Thyroid gland (tissue), 4 donors: ENCODE results near the gene MYOM3. TPM values are rescaled to one million over a fixed set of nuclear protein-coding genes. Genes with fewer than 3 reads are reported as not detected.

Experiments
- DNase-seq, 2 donors: peaks; one replicate each; pipeline ENCODE4 v3.0.0-alpha.2; 2019
- H3K27ac ChIP-seq, 3 donors: fragments of 200-600 bp; sonication (generic); 1 replicate in 2 of 3; 2 replicates in 1 of 3; pipeline ENCODE4 v1.5.1; 2016 to 2019; ENCODE audit warnings: mild to moderate bottlenecking in 1 of 3, moderate library complexity in 1 of 3
- H3K27me3 ChIP-seq: fragments of 200-600 bp; sonication (generic); one replicate; pipeline ENCODE4 v1.5.1; 2019
- H3K36me3 ChIP-seq, 2 donors: fragments of 200-600 bp; sonication (generic); one replicate each; pipeline ENCODE4 v1.5.1; 2016 to 2019
- H3K4me1 ChIP-seq, 2 donors: fragments of 200-600 bp; sonication (generic); one replicate each; pipeline ENCODE4 v1.5.1; 2017 to 2019
- H3K4me3 ChIP-seq, 3 donors: fragments of 200-600 bp; sonication (generic); replicated peaks in 1 of 3; 1 replicate in 2 of 3; 2 replicates in 1 of 3; pipeline ENCODE4 v1.5.1; 2016; ENCODE audit warnings: mild to moderate bottlenecking in 1 of 3
- H3K9me3 ChIP-seq: fragments of 200-600 bp; sonication (generic); one replicate; pipeline ENCODE4 v1.5.1; 2017
- CTCF ChIP-seq, 6 experiments: fragments of 200-600 bp in 3 of 6; fragments of 450-650 bp in 3 of 6; sonication (generic) in 3 of 6; IDR thresholded peaks; one replicate each; pipeline ENCODE4 v1.5.1; 2016 to 2019; ENCODE audit warnings: antibody characterized with exemption in 6 of 6, mild to moderate bottlenecking in 2 of 6, inconsistent platforms in 1 of 6, moderate library complexity in 1 of 6
- POLR2A ChIP-seq, 2 donors: fragments of 450-650 bp; IDR thresholded peaks; one replicate each; pipeline ENCODE4 v1.6.1; 2017; ENCODE audit warnings: antibody characterized with exemption in 2 of 2, mild to moderate bottlenecking in 2 of 2, moderate library complexity in 1 of 2
- WGBS, 2 donors: methylation state at CpG; one replicate each; pipeline ENCODE4 v1.1.5; 2017; 5-methylcytosine and 5-hydroxymethylcytosine counted together
- intact Hi-C: fragments of 100-400 bp; cut with DNase I; formaldehyde crosslinking; loops from one replicate; pipeline ENCODE4 v1.15.1; 2023
- total RNA-seq, 4 donors: library from RNA; depleted of rRNA; stranded (reverse); fragments of >200 nt; gene quantifications; one replicate each; pipeline ENCODE4 v1.2.3, GENCODE V29; 2016

MYOM3 gene
- total RNA-seq, 4 donors from 2014 or later = 0.11 to 0.54 TPM; not detected in 2

- intact Hi-C loops = no loop called here
Observed at GRCh38 chr1:24086466-24086865, 25.5 kb downstream of the MYOM3 start.

GRCh38 chr1:24085546-24085945 is 26.4 kb downstream of the MYOM3 start:
- H3K36me3 ChIP-seq = no peaks in the 10 kb centered on the region
- no peaks in the 10 kb centered on the region for H3K27me3 ChIP-seq
- peaks cover 0 to 10% of the 10 kb centered on the region in 2 donors for H3K4me1 ChIP-seq
- H3K4me3 ChIP-seq = no peak overlapping the region
- 72 to 83% methylated on average over 3 of the region's 3 CpGs for WGBS, 2 donors
- H3K27ac ChIP-seq = no peak overlapping the region
- TF ChIP-seq POLR2A (IDR thresholded peaks at IDR 0.05) (no peak), CTCF (IDR thresholded peaks at IDR 0.05) (no peak)
- no peaks in the 10 kb centered on the region for H3K9me3 ChIP-seq
- DNase-seq = no peak
- intact Hi-C loops = no loop called here

More at GRCh38 chr1:24086466-24086865, 25.5 kb downstream of the MYOM3 start:
- no peak overlapping the region for H3K4me3 ChIP-seq
- DNase-seq = no peak
- H3K9me3 ChIP-seq = no peaks in the 10 kb centered on the region
- WGBS, 2 donors = 96 to 99% methylated on average over 10 to 15 of the region's 16 CpGs
- no peaks in the 10 kb centered on the region for H3K36me3 ChIP-seq
- TF ChIP-seq POLR2A (IDR thresholded peaks at IDR 0.05) (no peak), CTCF (IDR thresholded peaks at IDR 0.05) (no peak)
- peaks cover 0 to 11% of the 10 kb centered on the region in 2 donors for H3K4me1 ChIP-seq
- no peaks in the 10 kb centered on the region for H3K27me3 ChIP-seq
- no peak overlapping the region for H3K27ac ChIP-seq

- intact Hi-C loops = no loop called here
- TF ChIP-seq CTCF (IDR thresholded peaks at IDR 0.05) (no peak), POLR2A (IDR thresholded peaks at IDR 0.05) (no peak)
- no peak for DNase-seq
Observed at GRCh38 chr1:24085007-24085406, 26.9 kb downstream of the MYOM3 start.

GRCh38 chr1:24084050-24084449 is 27.9 kb downstream of the MYOM3 start:
- no peaks in the 10 kb centered on the region for H3K27me3 ChIP-seq
- H3K4me3 ChIP-seq = no peak overlapping the region
- 89 to 91% methylated on average over 7 of the region's 7 CpGs for WGBS, 2 donors
- TF ChIP-seq CTCF (IDR thresholded peaks at IDR 0.05) = no peak
- TF ChIP-seq POLR2A (IDR thresholded peaks at IDR 0.05) = no peak
- intact Hi-C loops = no loop called here
- no peak for DNase-seq
- no peaks in the 10 kb centered on the region for H3K36me3 ChIP-seq
- no peak overlapping the region for H3K27ac ChIP-seq
- H3K9me3 ChIP-seq = no peaks in the 10 kb centered on the region
- H3K4me1 ChIP-seq = no peaks in the 10 kb centered on the region

More at GRCh38 chr1:24085007-24085406, 26.9 kb downstream of the MYOM3 start:
- no peak overlapping the region for H3K4me3 ChIP-seq
- no peak overlapping the region for H3K27ac ChIP-seq
- H3K9me3 ChIP-seq = no peaks in the 10 kb centered on the region
- no peaks in the 10 kb centered on the region for H3K36me3 ChIP-seq
- peaks cover 0 to 5% of the 10 kb centered on the region in 2 donors for H3K4me1 ChIP-seq
- no peaks in the 10 kb centered on the region for H3K27me3 ChIP-seq

- TF ChIP-seq POLR2A (IDR thresholded peaks at IDR 0.05) (no peak), CTCF (IDR thresholded peaks at IDR 0.05) (no peak)
- Histone ChIP-seq H3K4me1 (no peaks in the 10 kb centered on the region), H3K36me3 (no peaks in the 10 kb centered on the region), H3K27me3 (no peaks in the 10 kb centered on the region), H3K9me3 (no peaks in the 10 kb centered on the region), H3K4me3 (no peak overlapping the region), H3K27ac (no peak overlapping the region)
- intact Hi-C loops = no loop called here
- WGBS, 2 donors = 79 to 84% methylated on average over 7 to 8 of the region's 8 CpGs
- DNase-seq = no peak
Observed at GRCh38 chr1:24082372-24082771, 29.6 kb downstream of the MYOM3 start.
